ENCODE data around the gene ANKRD24.
A peak's percentile ranks its signal among the peaks of the same experiment; 100 is the strongest.

ANKRD24 gene

GRCh38 chr19:4208385-4209094 is 26.1 kb downstream of the ANKRD24 start:
- no peaks in the 10 kb centered on the region for H3K79me2 ChIP-seq (ENCODE audit: control insufficient read depth, low read length)
- no peak overlapping the region for H3K27ac ChIP-seq (ENCODE audit: low read depth, low read length)
- H3K27me3 ChIP-seq (ENCODE audit: control insufficient read depth, low read length) = no peaks in the 10 kb centered on the region
- H3K4me3 ChIP-seq (ENCODE audit: low read length) = no peak overlapping the region
- no peak overlapping the region for H3K4me2 ChIP-seq (ENCODE audit: low read length)
- H3K9me2 ChIP-seq (replicated peaks; ENCODE audit: control insufficient read depth, low read length) = no peaks in the 10 kb centered on the region
- no peaks in the 10 kb centered on the region for H4K20me1 ChIP-seq (ENCODE audit: control insufficient read depth, insufficient read depth, low read depth, low read length)
- TF ChIP-seq CTCF (IDR thresholded peaks at IDR 0.05; ENCODE audit: low read depth, low read length, poor library complexity, severe bottlenecking) = peak; percentile 45
- no peak for TF ChIP-seq EZH2phosphoT487 (IDR thresholded peaks at IDR 0.05; ENCODE audit: borderline replicate concordance, low read length)
- no peaks in the 10 kb centered on the region for H3K4me1 ChIP-seq (ENCODE audit: control insufficient read depth, low read length)
- H3K36me3 ChIP-seq (ENCODE audit: control insufficient read depth, low read length) = no peaks in the 10 kb centered on the region
- no peaks in the 10 kb centered on the region for H3F3A ChIP-seq (ENCODE audit: control insufficient read depth, insufficient read depth)
- no peaks in the 10 kb centered on the region for H3K9me3 ChIP-seq (ENCODE audit: control insufficient read depth, insufficient read depth, low read length)

- TF ChIP-seq CTCF (IDR thresholded peaks at IDR 0.05; ENCODE audit: low read depth, low read length, poor library complexity, severe bottlenecking) (no peak), EZH2phosphoT487 (IDR thresholded peaks at IDR 0.05; ENCODE audit: borderline replicate concordance, low read length) (no peak)
- H3K9me2 ChIP-seq (replicated peaks; ENCODE audit: control insufficient read depth, low read length) = no peaks in the 10 kb centered on the region
- no peak overlapping the region for H3K4me3 ChIP-seq (ENCODE audit: low read length)
- no peaks in the 10 kb centered on the region for H3K79me2 ChIP-seq (ENCODE audit: control insufficient read depth, low read length)
- no peaks in the 10 kb centered on the region for H3K4me1 ChIP-seq (ENCODE audit: control insufficient read depth, low read length)
- peaks cover 9% of the 10 kb centered on the region; the same call in 1 of the 2 replicates for H3K27me3 ChIP-seq (ENCODE audit: control insufficient read depth, low read length)
- H3K27ac ChIP-seq (ENCODE audit: low read depth, low read length) = no peak overlapping the region
- H3K9me3 ChIP-seq (ENCODE audit: control insufficient read depth, insufficient read depth, low read length) = no peaks in the 10 kb centered on the region
- H3F3A ChIP-seq (ENCODE audit: control insufficient read depth, insufficient read depth) = no peaks in the 10 kb centered on the region
- no peaks in the 10 kb centered on the region for H4K20me1 ChIP-seq (ENCODE audit: control insufficient read depth, insufficient read depth, low read depth, low read length)
- no peaks in the 10 kb centered on the region for H3K36me3 ChIP-seq (ENCODE audit: control insufficient read depth, low read length)
- H3K4me2 ChIP-seq (ENCODE audit: low read length) = no peak overlapping the region
Measured at GRCh38 chr19:4210166-4210731, 27.8 kb downstream of the ANKRD24 start.

GRCh38 chr19:4213116-4213515 is 30.6 kb downstream of the ANKRD24 start:
- peaks cover 9% of the 10 kb centered on the region; the same call in 1 of the 2 replicates for H3K27me3 ChIP-seq (ENCODE audit: control insufficient read depth, low read length)
- H3K36me3 ChIP-seq (ENCODE audit: control insufficient read depth, low read length) = no peaks in the 10 kb centered on the region
- TF ChIP-seq CTCF (IDR thresholded peaks at IDR 0.05; ENCODE audit: low read depth, low read length, poor library complexity, severe bottlenecking) = no peak
- TF ChIP-seq EZH2phosphoT487 (IDR thresholded peaks at IDR 0.05; ENCODE audit: borderline replicate concordance, low read length) = no peak
- no peaks in the 10 kb centered on the region; the same call in 1 of the 2 replicates for H3K9me3 ChIP-seq (ENCODE audit: control insufficient read depth, insufficient read depth, low read length)
- no peaks in the 10 kb centered on the region for H3K79me2 ChIP-seq (ENCODE audit: control insufficient read depth, low read length)
- H3K27ac ChIP-seq (ENCODE audit: low read depth, low read length) = no peak overlapping the region
- H4K20me1 ChIP-seq (ENCODE audit: control insufficient read depth, insufficient read depth, low read depth, low read length) = no peaks in the 10 kb centered on the region
- H3K9me2 ChIP-seq (replicated peaks; ENCODE audit: control insufficient read depth, low read length) = no peaks in the 10 kb centered on the region
- no peak overlapping the region for H3K4me3 ChIP-seq (ENCODE audit: low read length)
- no peak overlapping the region for H3K4me2 ChIP-seq (ENCODE audit: low read length)
- no peaks in the 10 kb centered on the region for H3K4me1 ChIP-seq (ENCODE audit: control insufficient read depth, low read length)
- H3F3A ChIP-seq (ENCODE audit: control insufficient read depth, insufficient read depth) = no peaks in the 10 kb centered on the region

Measured in DOHH2 (cell line).